Measurements from ENCODE around the gene RFT1. TPM values are rescaled to one million over a fixed set of nuclear protein-coding genes. Genes with fewer than 3 reads are reported as not detected.
A peak's percentile ranks its signal among the peaks of the same experiment; 100 is the strongest.

RFT1 gene
- total RNA-seq: 10 to 100 TPM; 16.0 to 32.0 (median 26.0) TPM
- polyA plus RNA-seq: 10 to 100 TPM; 22.9 to 24.1 TPM
- 23.3 reads per million, percentile 54 among the genes with 10 or more reads in this experiment for total RNA-seq

DNA sequence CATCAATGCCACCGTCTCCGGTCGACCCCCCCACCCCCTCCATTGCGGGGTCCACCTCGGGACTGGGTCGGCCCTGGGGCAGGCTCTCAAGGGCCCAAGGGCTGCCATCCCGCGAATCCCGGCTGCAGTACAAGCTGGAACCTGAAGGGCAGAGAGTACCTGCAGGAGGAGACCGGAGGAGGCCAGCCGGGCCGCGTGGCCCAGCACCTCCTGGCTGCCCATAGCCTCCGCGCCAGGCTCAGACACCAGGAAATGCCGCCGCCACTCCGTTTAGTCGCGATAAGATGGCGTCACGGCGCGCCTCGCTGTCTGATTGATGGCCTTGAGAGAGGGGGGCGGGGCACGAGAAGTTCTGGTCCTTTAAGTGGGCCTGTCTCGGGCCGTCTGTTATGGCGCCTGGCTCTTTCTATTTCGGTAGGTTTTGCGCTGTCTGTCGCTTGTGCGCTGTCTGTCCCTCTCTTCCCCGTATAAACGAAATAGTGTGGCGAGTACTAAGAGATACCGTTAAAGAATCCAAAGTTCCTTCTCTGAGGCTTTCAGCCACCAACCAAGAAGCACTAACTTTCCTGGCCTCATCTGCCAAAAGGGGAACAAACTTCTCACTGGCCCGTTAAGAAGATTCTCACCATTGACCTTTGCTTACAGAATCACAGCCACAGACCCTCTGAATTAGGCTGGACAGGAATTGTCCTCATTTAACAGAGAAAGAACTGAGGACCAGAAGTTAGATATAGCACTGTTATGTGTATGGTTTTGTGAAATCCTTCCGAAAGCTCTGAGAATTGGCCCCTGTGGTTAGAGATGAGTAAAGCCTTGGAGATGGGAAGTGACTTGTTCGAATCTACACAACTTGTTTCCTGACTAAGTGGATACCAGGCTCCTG, at the start of gene RFT1:
TSS of gene RFT1 (minus strand) at position 257 of the 883 bp plus-strand sequence. CDS start at position 222, 35 bp downstream.
- Mint-ChIP-seq H3K27me3 (no peaks in the 10 kb centered on the region), H3K9me3 (no peaks in the 10 kb centered on the region), H3K4me3 (peak within 1 kb of the TSS; percentile 87 to 98 (median 92)), H3K27ac (peak within 1 kb of the TSS; percentile 91 to 100 (median 98)), H3K36me3 (peaks cover 0 to 6% (median 0%) of the 10 kb centered on the region in 5 donors), H3K4me1 (peaks cover 14 to 39% (median 26%) of the 10 kb centered on the region in 7 donors)
- ChIA-PET POLR2A (interaction anchor here (0.6 to 2.0 kb wide), 8 partner anchors 8 to 85 kb away, joined by 3 to 5 read pairs (median 4); partner anchors contain the start of gene SFMBT1), CTCF (interaction anchor here (0.9 to 1.4 kb wide), 2 partner anchors 16 to 22 kb away, joined by 3 to 4 read pairs; no protein-coding TSS in a partner anchor)
- intact Hi-C loops (cut with micrococcal nuclease): loop anchor here (1.0 to 2.0 kb wide), 8 partner anchors 20 to 761 kb away; partner anchors contain the start of genes DCP1A (in 2 of the 2), PRKCD (in 2 of the 2), TKT (in 2 of the 2) and GLT8D1 (in 1 of the 2)
- H3K4me3 ChIP-seq (ENCODE audit: low read length): peak within 1 kb of the TSS; percentile 62
- no peaks in the 10 kb centered on the region for H3K9me3 ChIP-seq (ENCODE audit: control insufficient read depth in 2 of 3, low read length in 3 of 3)
- H3K27ac ChIP-seq (ENCODE audit: low read depth, low read length): peak within 1 kb of the TSS; percentile 82
- ATAC-seq: peak; percentile 97
- H3K4me1 ChIP-seq (ENCODE audit: control insufficient read depth in 2 of 2, insufficient read depth in 2 of 2, low read length in 2 of 2): peaks cover 15 to 19% of the 10 kb centered on the region in 2 donors
- peak; percentile 94 to 98 (median 96) for DNase-seq
- no peaks in the 10 kb centered on the region for H3K27me3 ChIP-seq (ENCODE audit: control insufficient read depth in 2 of 2, insufficient read depth in 2 of 2, low read length in 2 of 2)
- H3K36me3 ChIP-seq (ENCODE audit: control insufficient read depth in 2 of 3, insufficient read depth in 3 of 3, low read length in 3 of 3): peaks cover 0 to 10% (median 0%) of the 10 kb centered on the region in 3 experiments

- Histone ChIP-seq H3K4me3 (ENCODE audit: low read length) (no peak overlapping the region), H3K27me3 (ENCODE audit: control insufficient read depth in 2 of 2, insufficient read depth in 2 of 2, low read length in 2 of 2) (no peaks in the 10 kb centered on the region), H3K4me1 (ENCODE audit: control insufficient read depth in 2 of 2, insufficient read depth in 2 of 2, low read length in 2 of 2) (no peaks in the 10 kb centered on the region), H3K27ac (ENCODE audit: low read depth, low read length) (no peak overlapping the region), H3K36me3 (ENCODE audit: control insufficient read depth in 2 of 3, insufficient read depth in 3 of 3, low read length in 3 of 3) (peaks cover 0 to 57% (median 0%) of the 10 kb centered on the region in 3 experiments), H3K9me3 (ENCODE audit: control insufficient read depth in 2 of 3, low read length in 3 of 3) (no peaks in the 10 kb centered on the region)
- H3K36me3 Mint-ChIP-seq: peaks cover 0 to 29% (median 0%) of the 10 kb centered on the region in 5 donors
- peaks cover 0 to 10% (median 0%) of the 10 kb centered on the region in 7 donors for H3K4me1 Mint-ChIP-seq
- no peaks in the 10 kb centered on the region for H3K27me3 Mint-ChIP-seq
- ChIA-PET CTCF (no interaction called here), POLR2A (no interaction called here)
- no peaks in the 10 kb centered on the region for H3K9me3 Mint-ChIP-seq
- no peak for ATAC-seq
- intact Hi-C loops (cut with micrococcal nuclease): no loop called here
- H3K4me3 Mint-ChIP-seq: no peak overlapping the region
- no peak overlapping the region for H3K27ac Mint-ChIP-seq
- DNase-seq: no peak
Observed at GRCh38 chr3:53179580-53179979, 49.3 kb upstream of the RFT1 start.

DNA sequence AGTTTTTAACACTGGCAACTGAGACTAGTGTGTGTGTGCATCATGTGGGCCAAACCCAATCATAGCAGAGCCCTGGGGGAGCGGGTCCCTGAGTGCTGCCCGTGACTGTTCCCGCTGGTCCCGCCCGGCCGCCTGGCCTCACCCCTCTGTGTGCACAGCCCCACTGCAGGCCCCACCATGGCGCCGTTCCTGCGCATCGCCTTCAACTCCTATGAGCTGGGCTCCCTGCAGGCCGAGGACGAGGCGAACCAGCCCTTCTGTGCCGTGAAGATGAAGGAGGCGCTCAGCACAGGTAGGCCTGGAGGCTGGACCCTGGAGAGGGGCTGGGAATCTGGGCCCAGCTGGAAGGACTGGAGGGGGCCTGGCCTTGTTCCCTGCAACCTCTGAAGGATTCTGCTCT, 48.0 kb upstream of the RFT1 start:
- ATAC-seq (no peak), DNase-seq (no peak)
- Mint-ChIP-seq H3K4me3 (no peak overlapping the region), H3K9me3 (no peaks in the 10 kb centered on the region), H3K4me1 (peaks cover 0 to 14% (median 0%) of the 10 kb centered on the region in 7 donors), H3K27ac (no peak overlapping the region), H3K27me3 (no peaks in the 10 kb centered on the region), H3K36me3 (peaks cover 0 to 29% (median 3%) of the 10 kb centered on the region in 5 donors)
- Histone ChIP-seq H3K27ac (ENCODE audit: low read depth, low read length) (no peak overlapping the region), H3K9me3 (ENCODE audit: control insufficient read depth in 2 of 3, low read length in 3 of 3) (no peaks in the 10 kb centered on the region), H3K4me3 (ENCODE audit: low read length) (no peak overlapping the region), H3K27me3 (ENCODE audit: control insufficient read depth in 2 of 2, insufficient read depth in 2 of 2, low read length in 2 of 2) (no peaks in the 10 kb centered on the region), H3K36me3 (ENCODE audit: control insufficient read depth in 2 of 3, insufficient read depth in 3 of 3, low read length in 3 of 3) (peaks cover 0 to 51% (median 0%) of the 10 kb centered on the region in 3 experiments), H3K4me1 (ENCODE audit: control insufficient read depth in 2 of 2, insufficient read depth in 2 of 2, low read length in 2 of 2) (no peaks in the 10 kb centered on the region)
- CTCF ChIA-PET: no interaction called here
- POLR2A ChIA-PET: no interaction called here
- intact Hi-C loops (cut with micrococcal nuclease): no loop called here

DNA sequence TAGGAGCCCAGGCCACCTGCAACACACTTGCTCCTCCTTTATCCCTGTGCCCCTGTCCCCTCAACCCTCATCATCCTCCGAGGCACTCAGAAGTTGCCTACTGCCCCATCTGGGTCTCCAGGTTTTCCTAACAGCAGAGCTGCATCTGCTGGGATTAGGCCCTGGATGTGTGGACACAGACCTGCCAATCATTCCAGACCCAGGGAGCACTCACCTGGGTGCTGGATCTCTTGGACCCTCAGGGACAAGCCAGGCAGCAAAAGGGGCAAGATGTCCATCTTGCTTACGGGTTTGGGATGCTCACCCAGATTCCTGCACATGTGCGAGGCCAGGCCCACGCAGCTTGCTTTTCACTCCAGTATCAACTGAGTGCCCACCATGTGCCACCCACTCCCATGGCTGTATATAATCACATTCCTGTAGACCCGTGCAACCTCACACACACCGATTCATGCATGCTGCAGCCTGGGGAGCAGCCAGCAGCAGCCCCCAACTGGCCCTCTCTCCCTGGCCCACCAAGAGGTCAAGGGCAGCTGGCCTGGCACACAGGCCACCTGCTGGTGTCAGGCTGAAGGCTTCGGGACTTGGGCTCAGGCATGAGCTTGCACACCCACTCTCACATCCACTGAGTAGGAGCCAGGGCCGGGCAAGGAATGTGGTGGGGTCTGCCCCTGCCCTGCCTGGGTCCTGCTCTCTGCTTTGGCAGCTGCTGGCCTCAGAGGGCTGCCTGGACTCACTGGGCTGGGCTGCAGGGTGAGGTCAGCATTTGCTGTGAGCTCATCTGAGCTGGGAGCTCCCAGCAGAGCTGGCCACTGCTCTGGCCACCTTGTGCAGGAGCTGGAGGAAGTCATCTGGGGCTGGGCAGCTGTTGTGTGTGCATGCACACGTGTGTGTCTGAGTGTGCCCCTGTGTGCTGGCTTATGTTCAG, 45.6 kb upstream of the RFT1 start:
- H3K4me1 Mint-ChIP-seq: peaks cover 0 to 28% (median 7%) of the 10 kb centered on the region in 7 donors
- DNase-seq (no peak), ATAC-seq (no peak)
- intact Hi-C loops (cut with micrococcal nuclease): no loop called here
- H3K27ac ChIP-seq (ENCODE audit: low read depth, low read length): no peak overlapping the region
- H3K36me3 Mint-ChIP-seq: peaks cover 0 to 19% (median 3%) of the 10 kb centered on the region in 5 donors
- no peaks in the 10 kb centered on the region for H3K27me3 Mint-ChIP-seq
- ChIA-PET POLR2A (no interaction called here), CTCF (no interaction called here)
- peaks cover 0 to 28% (median 0%) of the 10 kb centered on the region in 3 experiments for H3K36me3 ChIP-seq (ENCODE audit: control insufficient read depth in 2 of 3, insufficient read depth in 3 of 3, low read length in 3 of 3)
- peak overlapping the region in 1 of 9 donors; percentile 53 for H3K27ac Mint-ChIP-seq
- H3K4me3 ChIP-seq (ENCODE audit: low read length): no peak overlapping the region
- H3K4me3 Mint-ChIP-seq: no peak overlapping the region
- H3K27me3 ChIP-seq (ENCODE audit: control insufficient read depth in 2 of 2, insufficient read depth in 2 of 2, low read length in 2 of 2): no peaks in the 10 kb centered on the region
- no peaks in the 10 kb centered on the region for H3K9me3 Mint-ChIP-seq
- no peaks in the 10 kb centered on the region for H3K9me3 ChIP-seq (ENCODE audit: control insufficient read depth in 2 of 3, low read length in 3 of 3)
- H3K4me1 ChIP-seq (ENCODE audit: control insufficient read depth in 2 of 2, insufficient read depth in 2 of 2, low read length in 2 of 2): no peaks in the 10 kb centered on the region

- H3K4me3 ChIP-seq (ENCODE audit: low read length): no peak overlapping the region
- no peak for DNase-seq
- ChIA-PET POLR2A (no interaction called here), CTCF (interaction anchor here (0.7 kb wide), 1 partner anchor 47 kb away, joined by 3 read pairs; no protein-coding TSS in a partner anchor)
- Mint-ChIP-seq H3K36me3 (peaks cover 0 to 13% (median 4%) of the 10 kb centered on the region in 5 donors), H3K27ac (no peak overlapping the region), H3K9me3 (no peaks in the 10 kb centered on the region), H3K4me1 (peaks cover 5 to 31% (median 20%) of the 10 kb centered on the region in 7 donors), H3K27me3 (no peaks in the 10 kb centered on the region), H3K4me3 (no peak overlapping the region)
- no peak overlapping the region for H3K27ac ChIP-seq (ENCODE audit: low read depth, low read length)
- H3K4me1 ChIP-seq (ENCODE audit: control insufficient read depth in 2 of 2, insufficient read depth in 2 of 2, low read length in 2 of 2): no peaks in the 10 kb centered on the region
- no peak for ATAC-seq
- no peaks in the 10 kb centered on the region for H3K27me3 ChIP-seq (ENCODE audit: control insufficient read depth in 2 of 2, insufficient read depth in 2 of 2, low read length in 2 of 2)
- peaks cover 0 to 20% (median 0%) of the 10 kb centered on the region in 3 experiments for H3K36me3 ChIP-seq (ENCODE audit: control insufficient read depth in 2 of 3, insufficient read depth in 3 of 3, low read length in 3 of 3)
- no peaks in the 10 kb centered on the region for H3K9me3 ChIP-seq (ENCODE audit: control insufficient read depth in 2 of 3, low read length in 3 of 3)
- intact Hi-C loops (cut with micrococcal nuclease): no loop called here
Observed at GRCh38 chr3:53174346-53175250, 44.4 kb upstream of the RFT1 start.
